Activated B cell treated with CpG ODN at 0.5 μM for 24 hours (primary cell): Measurements from ENCODE around the gene RAB4A. TPM values are rescaled to one million over a fixed set of nuclear protein-coding genes. Genes with fewer than 3 reads are reported as not detected.

Experiments used
- ATAC-seq: fragments of 200-7000 bp; cut with Tn5 transposase; one replicate; pipeline ENCODE4 v1.10.0; 2021; ENCODE audit warnings: low read depth, mild to moderate bottlenecking, moderate library complexity
- CTCF ChIA-PET: fragments of 350-600 bp; sonication (Branson Sonifier 250); formaldehyde crosslinking; loops from one replicate; lab custom pipeline; 2021; ENCODE audit warnings: antibody characterized with exemption; lab: Charles Lee
- POLR2A ChIA-PET: fragments of 350-600 bp; sonication (Branson Sonifier 250); formaldehyde crosslinking; loops from one replicate; lab custom pipeline; 2021; ENCODE audit warnings: antibody characterized with exemption; lab: Charles Lee
- DNase-seq: peaks from one replicate; pipeline ENCODE4 v3.0.0; 2022
- H3K27ac Mint-ChIP-seq: one replicate; pipeline ENCODE4 v1.8.0; 2020; ENCODE audit warnings: mixed read lengths
- H3K27me3 Mint-ChIP-seq: one replicate; pipeline ENCODE4 v1.8.0; 2021; ENCODE audit warnings: mixed read lengths
- H3K36me3 Mint-ChIP-seq: one replicate; pipeline ENCODE4 v1.8.0; 2021; ENCODE audit warnings: low read depth, mixed read lengths
- H3K4me1 Mint-ChIP-seq: one replicate; pipeline ENCODE4 v1.8.0; 2021; ENCODE audit warnings: mixed read lengths
- H3K4me3 Mint-ChIP-seq: one replicate; pipeline ENCODE4 v1.8.0; 2020; ENCODE audit warnings: mild to moderate bottlenecking, mixed read lengths
- H3K9me3 Mint-ChIP-seq: one replicate; pipeline ENCODE4 v1.8.0; 2020; ENCODE audit warnings: mixed read lengths
- CTCF ChIP-seq: fragments of 200-600 bp; IDR thresholded peaks from one replicate; pipeline ENCODE4 v1.8.0; 2022; ENCODE audit warnings: antibody characterized with exemption, mild to moderate bottlenecking
- intact Hi-C: fragments of 100-400 bp; cut with micrococcal nuclease; formaldehyde crosslinking; loops from one replicate; pipeline ENCODE4 v1.15.1; 2024
- total RNA-seq: library from RNA; stranded (reverse); gene quantifications from 2 replicates; pipeline ENCODE4 v1.2.3, GENCODE V29; 2022

The RAB4A gene
- total RNA-seq, 1 donor from 2014 or later = 42.3 TPM

GRCh38 chr1:229241390-229241789, 29.5 kb upstream of the RAB4A start:
- ChIA-PET CTCF (no interaction called here), POLR2A (no interaction called here)
- Mint-ChIP-seq H3K4me3 (no peak overlapping the region), H3K36me3 (peaks cover 2% of the 10 kb centered on the region), H3K27me3 (peaks cover 2% of the 10 kb centered on the region), H3K9me3 (peaks cover 15% of the 10 kb centered on the region), H3K4me1 (no peaks in the 10 kb centered on the region), H3K27ac (no peak overlapping the region)
- TF ChIP-seq CTCF = no peak
- intact Hi-C loops = no loop called here
- no peak for ATAC-seq
- DNase-seq = no peak

- no peak overlapping the region for H3K27ac Mint-ChIP-seq
- intact Hi-C loops = no loop called here
- H3K9me3 Mint-ChIP-seq = peaks cover 15% of the 10 kb centered on the region
- POLR2A ChIA-PET = no interaction called here
- ATAC-seq (no peak), DNase-seq (no peak)
- no peak overlapping the region for H3K4me3 Mint-ChIP-seq
- H3K27me3 Mint-ChIP-seq = no peaks in the 10 kb centered on the region
- CTCF ChIA-PET = interaction anchor here (1.3 kb wide), 1 partner anchor 16 kb away, joined by 5 read pairs; no protein-coding TSS in a partner anchor
- TF ChIP-seq CTCF = no peak
- peaks cover 2% of the 10 kb centered on the region for H3K36me3 Mint-ChIP-seq
- no peaks in the 10 kb centered on the region for H3K4me1 Mint-ChIP-seq
These were observed 27.3 kb upstream of the RAB4A start for GRCh38 chr1:229243638-229244037.

GRCh38 chr1:229244091-229244490, 26.8 kb upstream of the RAB4A start:
- CTCF ChIA-PET = interaction anchor here (1.3 kb wide), 1 partner anchor 17 kb away, joined by 5 read pairs; no protein-coding TSS in a partner anchor
- no peaks in the 10 kb centered on the region for H3K27me3 Mint-ChIP-seq
- intact Hi-C loops = no loop called here

GRCh38 chr1:229247871-229248270, 23.0 kb upstream of the RAB4A start:
- intact Hi-C loops = no loop called here
- ChIA-PET POLR2A (no interaction called here), CTCF (no interaction called here)
- peaks cover 1% of the 10 kb centered on the region for H3K4me1 Mint-ChIP-seq
- DNase-seq = no peak
- H3K4me3 Mint-ChIP-seq = no peak overlapping the region
- H3K36me3 Mint-ChIP-seq = peaks cover 2% of the 10 kb centered on the region
- no peak for ATAC-seq
- TF ChIP-seq CTCF = no peak
- peaks cover 12% of the 10 kb centered on the region for H3K9me3 Mint-ChIP-seq
- no peak overlapping the region for H3K27ac Mint-ChIP-seq
- H3K27me3 Mint-ChIP-seq = no peaks in the 10 kb centered on the region

More at GRCh38 chr1:229244091-229244490, 26.8 kb upstream of the RAB4A start:
- Mint-ChIP-seq H3K36me3 (peaks cover 2% of the 10 kb centered on the region), H3K9me3 (peaks cover 15% of the 10 kb centered on the region), H3K27ac (no peak overlapping the region), H3K4me1 (no peaks in the 10 kb centered on the region), H3K4me3 (no peak overlapping the region)
- POLR2A ChIA-PET = no interaction called here
- DNase-seq (no peak), ATAC-seq (no peak)
- TF ChIP-seq CTCF = no peak

DNA sequence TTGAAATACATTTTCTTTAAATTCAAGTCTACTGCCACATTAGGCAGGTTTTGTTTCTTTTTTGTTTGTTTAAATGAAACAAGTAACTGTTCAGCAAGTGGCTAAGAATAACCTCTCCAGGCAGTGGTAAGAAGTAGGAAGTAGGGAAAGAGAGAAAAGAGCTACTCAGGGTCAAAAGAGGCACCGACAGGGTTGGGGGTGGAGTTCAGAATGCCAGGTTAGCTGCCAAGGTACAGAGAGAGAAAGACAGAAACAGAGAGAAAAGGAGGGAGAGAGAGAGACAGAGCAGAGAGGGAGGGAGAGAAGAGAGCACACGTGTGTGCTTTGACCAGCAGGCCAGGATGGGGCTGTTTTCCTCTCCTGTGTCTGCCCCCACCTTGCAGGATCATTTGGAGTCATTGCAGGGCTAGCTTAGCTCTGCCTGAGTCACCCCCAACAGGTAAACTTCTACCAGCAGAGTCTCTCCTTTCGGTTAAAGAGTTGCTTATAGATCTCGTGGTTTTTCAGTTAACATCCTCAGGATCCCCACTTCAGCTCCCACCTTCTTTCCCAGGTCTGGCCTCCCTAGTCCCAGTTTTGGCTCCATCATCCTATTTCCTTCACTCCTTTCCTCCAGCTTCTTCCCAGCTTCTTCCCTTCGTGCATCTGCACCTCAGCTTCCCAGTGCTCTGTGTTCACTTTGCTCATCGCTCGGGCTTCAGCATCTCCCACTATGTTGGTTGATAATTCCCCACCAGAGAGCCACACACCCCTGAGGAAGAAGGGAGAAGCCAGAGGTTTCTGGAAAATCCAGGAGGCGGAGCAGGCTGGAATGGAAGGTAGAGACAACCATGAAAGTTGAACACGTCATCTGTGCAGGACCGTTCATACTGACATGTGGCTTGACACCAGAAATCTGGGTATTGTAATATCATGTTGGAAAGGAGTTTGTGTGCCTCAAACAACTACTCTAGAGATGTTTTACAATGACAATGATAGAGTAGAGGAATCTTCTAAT, 21.8 kb upstream of the RAB4A start:
- Mint-ChIP-seq H3K36me3 (no peaks in the 10 kb centered on the region), H3K27me3 (no peaks in the 10 kb centered on the region), H3K4me3 (no peak overlapping the region), H3K9me3 (peaks cover 3% of the 10 kb centered on the region), H3K27ac (no peak overlapping the region), H3K4me1 (peaks cover 9% of the 10 kb centered on the region)
- no peak for DNase-seq
- ATAC-seq = no peak
- intact Hi-C loops = no loop called here
- ChIA-PET CTCF (no interaction called here), POLR2A (no interaction called here)
- TF ChIP-seq CTCF = no peak
